Liver (tissue), 3 donors: ENCODE data around the gene PFKP.

ENCODE experiments used
- CTCF ChIP-seq: fragments of 150-350 bp; IDR thresholded peaks from 2 replicates; pipeline ENCODE4 v1.5.1; 2017; ENCODE audit warnings: improper control_type of control experiment, low read depth, low read length; ENCODE audit not compliant: missing input control
- MAX ChIP-seq: IDR thresholded peaks from 2 replicates; pipeline ENCODE4 v1.6.1; 2016; ENCODE audit warnings: antibody characterized with exemption
- REST ChIP-seq: IDR thresholded peaks from 2 replicates; pipeline ENCODE4 v1.6.1; 2016; ENCODE audit warnings: antibody characterized with exemption, mild to moderate bottlenecking
- TAF1 ChIP-seq: conservative IDR thresholded peaks from 2 replicates; pipeline ENCODE4 v1.6.1; 2016; ENCODE audit warnings: antibody characterized with exemption, mild to moderate bottlenecking
- YY1 ChIP-seq: IDR thresholded peaks from 2 replicates; pipeline ENCODE4 v1.6.1; 2016; ENCODE audit warnings: antibody characterized with exemption, mild to moderate bottlenecking
- ZBTB33 ChIP-seq: IDR thresholded peaks from 2 replicates; pipeline ENCODE4 v1.6.1; 2016; ENCODE audit warnings: antibody characterized with exemption
- donor health status: healthy.
- donor health status: healthy.

GRCh38 chr10:3085785-3086567, 18.6 kb downstream of the PFKP start:
- no peak for TF ChIP-seq ZBTB33
- no peak for TF ChIP-seq YY1
- no peak for TF ChIP-seq TAF1
- TF ChIP-seq CTCF: no peak
- no peak for TF ChIP-seq MAX
- no peak for TF ChIP-seq REST
